MM.1S (cell line): ENCODE results near the gene PUDP.

Experiments used
- DNase-seq: peaks from one replicate; pipeline ENCODE4 v3.0.0-alpha.2; 2015
- H2AFZ ChIP-seq: fragments of 300-600 bp; sonication (generic); 2 replicates; pipeline ENCODE4 v1.6.0; 2016; ENCODE audit warnings: antibody characterized with exemption, low read length
- H3F3A ChIP-seq: fragments of 300-600 bp; sonication (generic); 2 replicates; pipeline ENCODE4 v1.6.1; 2016; ENCODE audit warnings: mild to moderate bottlenecking, antibody characterized with exemption, low read length, moderate library complexity, mixed read lengths; ENCODE audit not compliant: insufficient read depth
- H3K27ac ChIP-seq: fragments of 300-600 bp; sonication (generic); 2 replicates; pipeline ENCODE4 v1.5.1; 2016; ENCODE audit warnings: mild to moderate bottlenecking, low read length
- H3K27me3 ChIP-seq: fragments of 300-600 bp; sonication (generic); replicated peaks from 2 replicates; pipeline ENCODE4 v1.6.0; 2016; ENCODE audit warnings: low read length; ENCODE audit not compliant: insufficient read depth
- H3K36me3 ChIP-seq: fragments of 300-600 bp; sonication (generic); replicated peaks from 2 replicates; pipeline ENCODE4 v1.6.1; 2016; ENCODE audit warnings: mild to moderate bottlenecking, low read length, mixed read lengths; ENCODE audit not compliant: insufficient read depth
- H3K4me1 ChIP-seq: fragments of 300-600 bp; sonication (generic); 2 replicates; pipeline ENCODE4 v1.6.1; 2016; ENCODE audit warnings: low read length, mixed read lengths
- H3K4me2 ChIP-seq: fragments of 300-600 bp; sonication (generic); 2 replicates; pipeline ENCODE4 v1.6.0; 2016; ENCODE audit warnings: low read depth, low read length
- H3K4me3 ChIP-seq: fragments of 300-600 bp; sonication (generic); 2 replicates; pipeline ENCODE4 v1.5.1; 2016; ENCODE audit warnings: low read length, mixed read lengths
- H3K79me2 ChIP-seq: fragments of 300-600 bp; sonication (generic); 2 replicates; pipeline ENCODE4 v1.6.1; 2016; ENCODE audit warnings: mixed run types, low read length, mixed read lengths
- H3K9ac ChIP-seq: fragments of 300-600 bp; sonication (generic); 2 replicates; pipeline ENCODE4 v1.6.1; 2016; ENCODE audit warnings: low read length, mixed read lengths
- H3K9me2 ChIP-seq: fragments of 300-600 bp; sonication (generic); replicated peaks from 2 replicates; pipeline ENCODE4 v1.6.1; 2016; ENCODE audit warnings: mild to moderate bottlenecking, low read length, mixed read lengths; ENCODE audit not compliant: insufficient read depth
- H3K9me3 ChIP-seq: fragments of 300-600 bp; sonication (generic); replicated peaks from 2 replicates; pipeline ENCODE4 v1.6.1; 2016; ENCODE audit warnings: mild to moderate bottlenecking, low read length, mixed read lengths; ENCODE audit not compliant: insufficient read depth
- H4K20me1 ChIP-seq: fragments of 300-600 bp; sonication (generic); 2 replicates; pipeline ENCODE4 v1.6.1; 2016; ENCODE audit warnings: mild to moderate bottlenecking, low read length, moderate library complexity, mixed read lengths; ENCODE audit not compliant: insufficient read depth
- CTCF ChIP-seq: fragments of 300-600 bp; sonication (generic); IDR thresholded peaks from 2 replicates; pipeline ENCODE4 v1.5.1; 2016; ENCODE audit warnings: antibody characterized with exemption, low read length, mixed read lengths
- EZH2 ChIP-seq: fragments of 300-600 bp; sonication (generic); optimal IDR thresholded peaks from 2 replicates; pipeline ENCODE3; 2017; ENCODE audit warnings: low read depth, mild to moderate bottlenecking, antibody characterized with exemption, low read length, mixed read lengths
- EZH2phosphoT487 ChIP-seq: fragments of 300-600 bp; sonication (generic); IDR thresholded peaks from 2 replicates; pipeline ENCODE4 v1.6.1; 2018; ENCODE audit warnings: antibody characterized with exemption, low read length

PUDP gene

DNA sequence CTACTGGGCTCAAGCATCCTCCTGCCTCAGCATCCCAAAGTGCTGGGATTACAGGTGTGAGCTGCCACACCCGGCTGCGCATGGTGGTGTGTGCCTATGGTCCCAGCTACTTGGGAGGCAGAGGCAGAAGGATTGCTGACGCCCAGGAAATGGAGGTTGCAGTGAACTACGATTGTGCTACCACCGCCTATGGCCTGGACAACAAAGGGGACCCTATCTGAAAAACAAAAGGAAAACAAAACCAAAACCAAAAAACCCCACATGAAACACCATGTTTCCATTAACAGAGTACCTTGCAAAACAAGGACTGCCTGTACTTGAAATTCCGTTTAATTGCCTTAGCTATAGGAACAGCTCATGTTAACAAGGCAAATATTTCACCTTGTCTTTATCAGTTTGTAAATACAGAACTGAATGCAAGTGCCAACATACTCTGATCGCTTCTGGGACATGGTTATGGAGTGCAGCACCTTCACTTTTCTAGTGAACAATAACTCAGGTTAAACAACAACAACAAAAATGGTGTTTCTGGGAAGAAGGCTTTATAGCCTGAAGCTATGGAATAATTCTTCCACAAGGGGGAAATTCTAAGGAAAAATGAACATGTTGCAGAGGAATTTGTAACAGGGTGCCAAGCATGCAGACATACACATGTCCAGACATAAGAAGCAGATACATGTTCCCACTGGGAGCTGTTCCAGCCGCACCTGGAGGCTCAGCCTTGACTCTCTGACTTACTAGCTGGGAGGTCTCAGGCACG lies 73.6 kb downstream of the PUDP start:
- no peaks in the 10 kb centered on the region for H3K9me3 ChIP-seq
- no peaks in the 10 kb centered on the region for H3F3A ChIP-seq
- H4K20me1 ChIP-seq, result no peaks in the 10 kb centered on the region
- no peaks in the 10 kb centered on the region for H3K27me3 ChIP-seq
- DNase-seq, result no peak
- no peaks in the 10 kb centered on the region for H3K4me1 ChIP-seq
- H3K9ac ChIP-seq, result no peak overlapping the region
- no peak overlapping the region for H3K4me3 ChIP-seq
- no peak overlapping the region for H3K4me2 ChIP-seq
- H3K79me2 ChIP-seq, result no peaks in the 10 kb centered on the region
- TF ChIP-seq EZH2 (no peak), CTCF (no peak), EZH2phosphoT487 (no peak)
- H2AFZ ChIP-seq, result no peak overlapping the region
- no peaks in the 10 kb centered on the region for H3K9me2 ChIP-seq
- H3K27ac ChIP-seq, result no peak overlapping the region
- no peaks in the 10 kb centered on the region for H3K36me3 ChIP-seq

DNA sequence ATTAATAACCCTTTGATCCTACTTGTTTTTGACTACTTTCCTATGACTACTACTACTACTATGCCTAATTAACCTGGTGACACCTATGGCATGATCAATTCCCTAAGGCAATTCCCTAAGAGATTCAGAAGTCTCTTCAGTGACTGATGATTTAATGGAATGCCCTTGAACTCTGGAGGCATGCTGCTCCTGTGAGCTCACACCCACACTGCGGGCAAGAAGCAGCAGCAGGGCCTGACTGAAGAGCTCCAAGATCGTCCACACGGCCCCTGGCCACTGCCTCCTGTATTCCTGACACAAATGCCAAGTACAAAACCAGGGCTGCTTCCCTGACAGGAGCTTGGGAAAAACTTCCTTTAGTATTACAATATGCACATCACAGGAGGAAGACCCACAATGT lies 74.6 kb downstream of the PUDP start:
- H3K4me3 ChIP-seq, result no peak overlapping the region
- H3K27me3 ChIP-seq, result no peaks in the 10 kb centered on the region
- no peaks in the 10 kb centered on the region for H3F3A ChIP-seq
- H3K9me2 ChIP-seq, result no peaks in the 10 kb centered on the region
- no peak overlapping the region for H2AFZ ChIP-seq
- no peaks in the 10 kb centered on the region for H3K79me2 ChIP-seq
- H4K20me1 ChIP-seq, result no peaks in the 10 kb centered on the region
- no peaks in the 10 kb centered on the region for H3K4me1 ChIP-seq
- no peak for TF ChIP-seq CTCF
- no peak for TF ChIP-seq EZH2phosphoT487
- H3K36me3 ChIP-seq, result no peaks in the 10 kb centered on the region
- no peaks in the 10 kb centered on the region for H3K9me3 ChIP-seq
- H3K27ac ChIP-seq, result no peak overlapping the region
- H3K9ac ChIP-seq, result no peak overlapping the region
- DNase-seq, result no peak
- no peak overlapping the region for H3K4me2 ChIP-seq

DNA sequence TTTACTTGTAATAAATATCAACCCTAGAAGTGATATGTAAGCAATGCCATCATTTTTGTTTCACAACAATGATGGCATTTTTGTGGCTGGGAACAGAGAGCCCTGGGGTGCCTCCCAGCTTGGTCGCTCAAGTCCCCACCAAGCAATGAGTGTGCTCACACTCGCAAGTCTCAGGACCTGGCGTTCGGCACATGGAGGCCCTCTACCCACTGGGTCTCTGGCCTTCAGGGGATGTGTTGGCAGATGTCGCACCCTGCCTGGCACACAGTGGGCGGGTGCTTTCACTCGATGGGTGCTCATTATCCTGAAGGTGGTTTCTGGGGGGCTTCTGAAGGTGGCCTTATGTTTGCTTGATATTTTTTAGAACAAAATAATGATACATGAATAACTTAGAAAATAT lies 75.1 kb downstream of the PUDP start:
- TF ChIP-seq EZH2phosphoT487 (no peak), EZH2 (no peak), CTCF (no peak)
- Histone ChIP-seq H3K79me2 (no peaks in the 10 kb centered on the region), H4K20me1 (no peaks in the 10 kb centered on the region), H3K4me1 (no peaks in the 10 kb centered on the region), H3F3A (no peaks in the 10 kb centered on the region), H3K27ac (no peak overlapping the region), H3K36me3 (no peaks in the 10 kb centered on the region), H3K9ac (no peak overlapping the region), H2AFZ (no peak overlapping the region), H3K9me2 (no peaks in the 10 kb centered on the region), H3K9me3 (no peaks in the 10 kb centered on the region), H3K4me2 (no peak overlapping the region), H3K27me3 (no peaks in the 10 kb centered on the region), H3K4me3 (no peak overlapping the region)
- DNase-seq, result no peak
